Lower lobe of right lung (tissue), 2 donors: ENCODE data around the gene ATAT1. TPM values are rescaled to one million over a fixed set of nuclear protein-coding genes. Genes with fewer than 3 reads are reported as not detected.
"Not testable (repeated sequence)": the region's sequence is repeated elsewhere in the genome, so short reads cannot be mapped to it uniquely, and the experiment has no call there.

ENCODE experiments used
- ATAC-seq, 2 donors: fragments of 200-7000 bp; cut with Tn5 transposase; one replicate each; pipeline ENCODE4 v1.9.1; 2020 to 2022; ENCODE audit warnings: mild to moderate bottlenecking in 2 of 2, moderate library complexity in 2 of 2
- DNase-seq: peaks from one replicate; pipeline ENCODE4 v3.0.0-alpha.2; 2020
- H3K27ac ChIP-seq: fragments of 200-600 bp; one replicate; pipeline ENCODE4 v1.8.0; 2022
- H3K27me3 ChIP-seq: fragments of 200-600 bp; one replicate; pipeline ENCODE4 v1.8.0; 2022; ENCODE audit warnings: low read depth
- H3K36me3 ChIP-seq: fragments of 200-600 bp; one replicate; pipeline ENCODE4 v1.8.0; 2022; ENCODE audit warnings: mild to moderate bottlenecking
- H3K4me1 ChIP-seq: fragments of 200-600 bp; one replicate; pipeline ENCODE4 v1.8.0; 2022
- H3K4me3 ChIP-seq: fragments of 200-600 bp; one replicate; pipeline ENCODE4 v1.8.0; 2022; ENCODE audit warnings: mild to moderate bottlenecking
- H3K9me3 ChIP-seq: fragments of 200-600 bp; one replicate; pipeline ENCODE4 v1.8.0; 2022
- CTCF ChIP-seq: fragments of 200-600 bp; IDR thresholded peaks from one replicate; pipeline ENCODE4 v1.8.0; 2022; ENCODE audit warnings: antibody characterized with exemption, mild to moderate bottlenecking
- intact Hi-C: fragments of 100-400 bp; cut with DNase I; formaldehyde crosslinking; loops from one replicate; pipeline ENCODE4 v1.11.0; 2022
- total RNA-seq: library from RNA; stranded (reverse); fragmentation: NEBNext Ultra II Directional; extraction: Animal tissue kit (Norgen Biotek cat#: 25700); gene quantifications from one replicate; pipeline ENCODE4 v1.2.1, GENCODE V29; 2021
- donor health status: DM: no; HTN: yes; CAD: no; lungs with severe emphysema.

The ATAT1 gene
- total RNA-seq, 1 donor from 2014 or later = 8.9 TPM

GRCh38 chr6:30656513-30656912 is 29.8 kb downstream of the ATAT1 start:
- ATAC-seq (peak; percentile 30 to 66), DNase-seq (peak; percentile 59)
- no peaks in the 10 kb centered on the region for H3K27me3 ChIP-seq
- no peak for TF ChIP-seq CTCF
- intact Hi-C loops = no loop called here
- no peaks in the 10 kb centered on the region for H3K4me1 ChIP-seq
- H3K36me3 ChIP-seq = peaks cover 100% of the 10 kb centered on the region
- no peaks in the 10 kb centered on the region for H3K9me3 ChIP-seq
- no peak overlapping the region for H3K27ac ChIP-seq
- no peak overlapping the region for H3K4me3 ChIP-seq

- no peak for TF ChIP-seq CTCF
- intact Hi-C loops = no loop called here
- H3K27ac ChIP-seq = no peak overlapping the region
- no peaks in the 10 kb centered on the region for H3K4me1 ChIP-seq
- peaks cover 100% of the 10 kb centered on the region for H3K36me3 ChIP-seq
- no peaks in the 10 kb centered on the region for H3K9me3 ChIP-seq
- H3K4me3 ChIP-seq = no peak overlapping the region
- no peaks in the 10 kb centered on the region for H3K27me3 ChIP-seq
- DNase-seq (no peak), ATAC-seq (no peak)
These were observed 30.8 kb downstream of the ATAT1 start for GRCh38 chr6:30657454-30657853.

GRCh38 chr6:30657922-30658321 is 31.2 kb downstream of the ATAT1 start:
- ATAC-seq, H3K9me3 ChIP-seq, DNase-seq, H3K4me3 ChIP-seq, H3K27me3 ChIP-seq, H3K4me1 ChIP-seq, intact Hi-C loops, H3K27ac ChIP-seq: not testable (repeated sequence)
- H3K36me3 ChIP-seq = peaks cover 100% of the 10 kb centered on the region

GRCh38 chr6:30664994-30665767 is 38.5 kb downstream of the ATAT1 start:
- Histone ChIP-seq H3K27ac (no peak overlapping the region), H3K9me3 (no peaks in the 10 kb centered on the region), H3K36me3 (peaks cover 99% of the 10 kb centered on the region), H3K4me3 (no peak overlapping the region), H3K4me1 (no peaks in the 10 kb centered on the region), H3K27me3 (no peaks in the 10 kb centered on the region)
- intact Hi-C loops = no loop called here
- TF ChIP-seq CTCF = no peak
- no peak for DNase-seq
- ATAC-seq = no peak

- H3K9me3 ChIP-seq, ATAC-seq, H3K27me3 ChIP-seq, intact Hi-C loops, H3K27ac ChIP-seq, H3K4me1 ChIP-seq, DNase-seq, H3K4me3 ChIP-seq: not testable (repeated sequence)
- H3K36me3 ChIP-seq = peaks cover 97% of the 10 kb centered on the region
These were observed 39.6 kb downstream of the ATAT1 start for GRCh38 chr6:30666300-30666699.

GRCh38 chr6:30670760-30671527 is 44.3 kb downstream of the ATAT1 start:
- H3K27me3 ChIP-seq = no peaks in the 10 kb centered on the region
- intact Hi-C loops = no loop called here
- peaks cover 22% of the 10 kb centered on the region for H3K4me1 ChIP-seq
- H3K4me3 ChIP-seq = no peak overlapping the region
- no peak for ATAC-seq
- no peaks in the 10 kb centered on the region for H3K9me3 ChIP-seq
- no peak overlapping the region for H3K27ac ChIP-seq
- H3K36me3 ChIP-seq = peaks cover 54% of the 10 kb centered on the region
- no peak for TF ChIP-seq CTCF
- DNase-seq = no peak
